CD4-positive, CD25-positive, alpha-beta regulatory T cell (primary cell): ENCODE results near the gene PPP4R4. TPM values are rescaled to one million over a fixed set of nuclear protein-coding genes. Genes with fewer than 3 reads are reported as not detected.

Source experiments
- ATAC-seq, 2 donors: fragments of 150-1000 bp; cut with Tn5 transposase; one replicate each; pipeline ENCODE4 v1.10.0; 2021; ENCODE audit warnings: low read depth in 2 of 2, moderate number of reproducible peaks in 2 of 2, moderate library complexity in 1 of 2
- DNase-seq, 3 donors: peaks; one replicate each; pipeline versions ENCODE4 v3.0.0 to v3.0.0-alpha.2; 2012 to 2022; ENCODE audit warnings: mixed read lengths in 1 of 3
- H3K27ac ChIP-seq: one replicate; pipeline ENCODE4 v1.7.0; 2013; ENCODE audit warnings: mild to moderate bottlenecking, low read length; ENCODE audit not compliant: insufficient read depth, poor library complexity, severe bottlenecking
- H3K27me3 ChIP-seq: one replicate; pipeline ENCODE4 v1.7.0; 2013; ENCODE audit warnings: low read length; ENCODE audit not compliant: control insufficient read depth, insufficient read depth
- H3K36me3 ChIP-seq: one replicate; pipeline ENCODE4 v1.7.0; 2013; ENCODE audit warnings: mild to moderate bottlenecking, low read length, moderate library complexity; ENCODE audit not compliant: control insufficient read depth, insufficient read depth
- H3K4me1 ChIP-seq: 2 replicates; pipeline ENCODE4 v1.7.0; 2013; ENCODE audit warnings: mild to moderate bottlenecking, low read length; ENCODE audit not compliant: insufficient read depth, control insufficient read depth, poor library complexity, severe bottlenecking
- H3K4me3 ChIP-seq: one replicate; pipeline ENCODE4 v1.7.0; 2013; ENCODE audit warnings: low read depth, mild to moderate bottlenecking, low read length, moderate library complexity
- H3K9me3 ChIP-seq, 2 experiments: 1 replicate in 1 of 2; 2 replicates in 1 of 2; pipeline ENCODE4 v1.7.0; 2013; ENCODE audit warnings: low read length in 2 of 2, mild to moderate bottlenecking in 1 of 2, moderate library complexity in 1 of 2; ENCODE audit not compliant: control insufficient read depth in 2 of 2
- H3K27ac Mint-ChIP-seq, 3 donors: one replicate each; pipeline ENCODE4 v1.8.0; 2020 to 2022; ENCODE audit warnings: mild to moderate bottlenecking in 3 of 3, mixed read lengths in 3 of 3, moderate library complexity in 2 of 3
- H3K27me3 Mint-ChIP-seq: one replicate; pipeline ENCODE4 v1.8.0; 2022; ENCODE audit warnings: mild to moderate bottlenecking, mixed read lengths
- H3K36me3 Mint-ChIP-seq: one replicate; pipeline ENCODE4 v1.8.0; 2020; ENCODE audit warnings: mixed read lengths
- H3K4me1 Mint-ChIP-seq, 4 donors: one replicate each; pipeline ENCODE4 v1.8.0; 2020 to 2022; ENCODE audit warnings: mixed read lengths in 4 of 4, mild to moderate bottlenecking in 1 of 4
- H3K4me3 Mint-ChIP-seq, 4 donors: one replicate each; pipeline ENCODE4 v1.8.0; 2020 to 2022; ENCODE audit warnings: mild to moderate bottlenecking in 4 of 4, mixed read lengths in 4 of 4, moderate library complexity in 3 of 4
- H3K9me3 Mint-ChIP-seq, 7 donors: one replicate each; pipeline ENCODE4 v1.8.0; 2020 to 2022; ENCODE audit warnings: mixed read lengths in 7 of 7, mild to moderate bottlenecking in 3 of 7, moderate library complexity in 2 of 7
- polyA plus RNA-seq, 4 donors: library from polyadenylated mRNA; unstranded; fragments of 300-500 nt; fragmentation: Illumina TruSeq; gene quantifications; one replicate each; pipeline ENCODE4 v1.2.3, GENCODE V29; 2021
- total RNA-seq: library from RNA; stranded (reverse); gene quantifications from one replicate; pipeline ENCODE4 v1.2.3, GENCODE V29; 2022

The PPP4R4 gene
- total and polyA plus RNA-seq, 5 donors from 2014 or later = 0.15 to 0.69 (median 0.37) TPM; not detected in 2

DNA sequence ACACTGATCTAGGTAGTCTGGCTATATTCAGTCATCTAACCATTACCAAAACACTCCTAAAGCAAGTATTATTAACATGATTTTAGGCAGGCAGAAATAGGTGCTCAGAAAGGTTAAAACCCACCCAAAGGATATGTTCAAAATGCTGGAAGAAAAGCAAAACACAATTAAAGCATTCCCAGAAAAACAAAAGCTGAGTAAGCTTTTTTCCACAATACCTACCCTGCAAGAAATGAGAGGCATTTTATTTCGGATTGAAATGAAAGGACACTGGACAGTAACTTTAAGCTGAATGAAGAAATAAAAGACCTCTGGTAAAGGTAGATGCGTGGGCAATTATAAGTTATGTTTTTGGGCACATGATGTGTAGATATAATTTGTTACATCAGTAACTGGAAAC lies 140.8 kb downstream of the PPP4R4 start:
- peaks cover 6% of the 10 kb centered on the region for H3K27me3 Mint-ChIP-seq
- DNase-seq (no peak), ATAC-seq (no peak)

DNA sequence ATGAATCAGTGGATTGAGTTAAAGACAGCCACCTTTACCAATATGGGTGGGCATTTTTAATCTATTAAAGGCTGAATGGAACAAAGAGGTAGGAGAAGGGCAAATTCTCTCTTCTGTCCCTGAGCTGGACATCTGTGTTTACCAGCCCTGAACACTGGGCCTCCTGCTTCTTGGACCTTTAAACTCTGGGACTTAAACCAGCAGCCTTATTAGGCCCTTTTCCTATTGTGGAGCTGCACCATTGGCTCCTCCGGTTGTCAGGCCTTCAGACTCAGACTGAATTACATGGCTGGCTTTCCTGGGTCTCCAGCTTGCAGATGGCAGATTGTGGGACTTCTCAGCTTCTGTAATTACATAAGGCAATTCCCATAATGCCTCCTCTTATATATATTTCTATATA lies 142.6 kb downstream of the PPP4R4 start:
- Mint-ChIP-seq H3K27ac (no peak overlapping the region), H3K4me3 (no peak overlapping the region), H3K4me1 (no peaks in the 10 kb centered on the region), H3K9me3 (peaks cover 0 to 4% (median 0%) of the 10 kb centered on the region in 7 donors), H3K27me3 (peaks cover 6% of the 10 kb centered on the region), H3K36me3 (no peaks in the 10 kb centered on the region)
- no peak overlapping the region for H3K4me3 ChIP-seq
- H3K9me3 ChIP-seq = no peaks in the 10 kb centered on the region
- DNase-seq (no peak), ATAC-seq (no peak)
- no peaks in the 10 kb centered on the region for H3K36me3 ChIP-seq
- H3K27ac ChIP-seq = no peak overlapping the region
- H3K4me1 ChIP-seq = no peaks in the 10 kb centered on the region
- H3K27me3 ChIP-seq = no peaks in the 10 kb centered on the region

More for the DNA sequence above, 140.8 kb downstream of the PPP4R4 start:
- no peak overlapping the region for H3K4me3 ChIP-seq
- Mint-ChIP-seq H3K36me3 (no peaks in the 10 kb centered on the region), H3K4me3 (no peak overlapping the region), H3K9me3 (peaks cover 0 to 4% (median 1%) of the 10 kb centered on the region in 7 donors), H3K4me1 (no peaks in the 10 kb centered on the region), H3K27ac (no peak overlapping the region)
- H3K27ac ChIP-seq = no peak overlapping the region
- no peaks in the 10 kb centered on the region for H3K27me3 ChIP-seq
- no peaks in the 10 kb centered on the region for H3K36me3 ChIP-seq
- no peaks in the 10 kb centered on the region for H3K4me1 ChIP-seq
- no peaks in the 10 kb centered on the region for H3K9me3 ChIP-seq

DNA sequence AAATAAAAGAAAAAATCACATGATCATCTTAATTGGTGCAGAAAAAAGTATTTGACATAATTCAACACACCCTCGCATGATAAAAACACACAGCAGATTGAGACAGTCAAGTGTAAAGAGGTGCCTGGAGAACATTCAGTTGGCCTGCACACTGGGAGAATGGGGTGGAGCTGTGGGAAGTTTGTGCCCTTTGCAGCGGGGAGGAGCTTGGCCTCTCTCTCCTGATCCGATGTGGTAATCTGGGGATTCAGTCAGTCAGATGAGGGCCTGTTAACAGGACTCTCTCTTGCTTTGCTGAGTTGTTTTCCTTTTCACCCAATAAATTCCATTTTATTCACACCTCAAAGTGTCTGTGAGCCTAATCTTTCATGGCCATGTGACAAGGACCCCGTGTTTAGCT lies 143.1 kb downstream of the PPP4R4 start:
- Histone ChIP-seq H3K36me3 (no peaks in the 10 kb centered on the region), H3K4me3 (no peak overlapping the region), H3K4me1 (no peaks in the 10 kb centered on the region), H3K27ac (no peak overlapping the region), H3K27me3 (no peaks in the 10 kb centered on the region), H3K9me3 (no peaks in the 10 kb centered on the region)
- Mint-ChIP-seq H3K4me1 (no peaks in the 10 kb centered on the region), H3K27ac (no peak overlapping the region), H3K36me3 (no peaks in the 10 kb centered on the region), H3K9me3 (peaks cover 0 to 4% (median 0%) of the 10 kb centered on the region in 7 donors), H3K4me3 (no peak overlapping the region), H3K27me3 (peaks cover 6% of the 10 kb centered on the region)
- no peak for ATAC-seq
- DNase-seq = no peak

DNA sequence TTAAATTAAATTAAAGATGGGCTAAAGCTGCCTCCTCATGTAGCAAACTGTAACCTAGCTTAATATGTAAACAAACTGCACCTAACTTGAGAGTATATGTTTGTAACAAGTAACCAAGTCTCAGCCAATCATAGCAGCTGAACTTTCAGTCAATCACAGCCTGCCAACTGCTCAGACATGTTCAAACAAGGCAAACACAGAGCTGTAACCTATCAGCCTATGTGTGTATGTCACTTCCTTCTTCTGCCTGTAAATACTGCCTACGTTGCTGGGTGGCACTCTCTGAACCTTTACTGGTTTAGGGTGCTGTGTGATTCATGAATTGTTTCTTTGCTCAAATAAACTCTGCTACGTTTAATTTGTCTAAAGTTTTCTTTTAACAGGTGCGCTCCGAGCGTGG lies 146.1 kb downstream of the PPP4R4 start:
- H3K36me3 ChIP-seq = no peaks in the 10 kb centered on the region
- H3K36me3 Mint-ChIP-seq = no peaks in the 10 kb centered on the region
- H3K4me1 ChIP-seq = no peaks in the 10 kb centered on the region
- no peak for ATAC-seq
- no peaks in the 10 kb centered on the region for H3K4me1 Mint-ChIP-seq
- H3K4me3 Mint-ChIP-seq = no peak overlapping the region
- no peak overlapping the region for H3K27ac ChIP-seq
- peaks cover 0 to 4% (median 0%) of the 10 kb centered on the region in 7 donors for H3K9me3 Mint-ChIP-seq
- peak in 1 of 3 donors; percentile 2 for DNase-seq
- H3K4me3 ChIP-seq = no peak overlapping the region
- no peaks in the 10 kb centered on the region for H3K27me3 Mint-ChIP-seq
- no peaks in the 10 kb centered on the region for H3K27me3 ChIP-seq
- no peaks in the 10 kb centered on the region for H3K9me3 ChIP-seq
- H3K27ac Mint-ChIP-seq = no peak overlapping the region

DNA sequence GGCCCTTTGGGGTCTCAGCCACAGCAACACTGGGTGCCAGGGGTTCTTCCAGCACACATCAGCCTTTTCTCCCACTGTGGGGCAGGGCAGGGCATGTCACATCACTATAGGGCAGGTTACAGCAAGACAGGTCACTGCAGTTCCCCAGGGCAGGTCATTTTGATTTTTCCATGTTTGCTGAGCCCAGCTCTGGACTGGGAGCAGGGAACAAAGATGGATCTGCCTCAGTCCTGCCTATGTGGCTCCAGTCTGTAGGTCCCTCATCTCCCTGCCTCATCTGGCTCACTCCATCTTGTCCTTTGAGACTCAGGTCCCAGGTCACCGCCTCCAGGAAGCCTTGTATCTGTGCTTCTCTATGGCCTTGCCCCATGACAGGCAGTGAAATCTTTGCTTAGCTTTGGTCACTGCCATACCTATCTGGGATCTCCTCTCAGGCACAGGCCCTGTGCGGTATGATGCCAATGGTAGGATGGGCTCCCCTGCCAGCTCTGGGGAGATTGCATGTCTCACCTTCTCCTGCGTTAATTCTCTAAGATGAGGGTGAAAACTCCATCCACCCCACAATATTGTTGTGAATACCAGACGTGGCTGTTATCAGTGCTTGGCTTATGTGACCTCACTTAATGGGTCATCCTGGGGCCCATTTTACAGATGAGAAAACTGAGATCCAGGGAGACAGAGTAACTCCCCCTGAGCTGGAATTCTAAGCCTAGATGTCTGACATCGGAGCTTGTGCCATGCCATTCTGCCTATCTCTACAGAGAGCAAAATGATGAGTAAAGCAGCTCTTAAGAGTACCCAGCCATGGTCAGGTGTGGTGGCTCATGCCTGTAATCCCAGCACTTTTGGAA lies 147.5 kb downstream of the PPP4R4 start:
- Mint-ChIP-seq H3K4me1 (no peaks in the 10 kb centered on the region), H3K27ac (peak overlapping the region in 1 of 3 donors; percentile 31), H3K27me3 (no peaks in the 10 kb centered on the region), H3K9me3 (peaks cover 0 to 2% (median 0%) of the 10 kb centered on the region in 7 donors), H3K36me3 (no peaks in the 10 kb centered on the region), H3K4me3 (no peak overlapping the region)
- Histone ChIP-seq H3K9me3 (no peaks in the 10 kb centered on the region), H3K36me3 (no peaks in the 10 kb centered on the region), H3K27ac (no peak overlapping the region), H3K27me3 (no peaks in the 10 kb centered on the region), H3K4me1 (no peaks in the 10 kb centered on the region), H3K4me3 (no peak overlapping the region)
- ATAC-seq = no peak
- no peak for DNase-seq

DNA sequence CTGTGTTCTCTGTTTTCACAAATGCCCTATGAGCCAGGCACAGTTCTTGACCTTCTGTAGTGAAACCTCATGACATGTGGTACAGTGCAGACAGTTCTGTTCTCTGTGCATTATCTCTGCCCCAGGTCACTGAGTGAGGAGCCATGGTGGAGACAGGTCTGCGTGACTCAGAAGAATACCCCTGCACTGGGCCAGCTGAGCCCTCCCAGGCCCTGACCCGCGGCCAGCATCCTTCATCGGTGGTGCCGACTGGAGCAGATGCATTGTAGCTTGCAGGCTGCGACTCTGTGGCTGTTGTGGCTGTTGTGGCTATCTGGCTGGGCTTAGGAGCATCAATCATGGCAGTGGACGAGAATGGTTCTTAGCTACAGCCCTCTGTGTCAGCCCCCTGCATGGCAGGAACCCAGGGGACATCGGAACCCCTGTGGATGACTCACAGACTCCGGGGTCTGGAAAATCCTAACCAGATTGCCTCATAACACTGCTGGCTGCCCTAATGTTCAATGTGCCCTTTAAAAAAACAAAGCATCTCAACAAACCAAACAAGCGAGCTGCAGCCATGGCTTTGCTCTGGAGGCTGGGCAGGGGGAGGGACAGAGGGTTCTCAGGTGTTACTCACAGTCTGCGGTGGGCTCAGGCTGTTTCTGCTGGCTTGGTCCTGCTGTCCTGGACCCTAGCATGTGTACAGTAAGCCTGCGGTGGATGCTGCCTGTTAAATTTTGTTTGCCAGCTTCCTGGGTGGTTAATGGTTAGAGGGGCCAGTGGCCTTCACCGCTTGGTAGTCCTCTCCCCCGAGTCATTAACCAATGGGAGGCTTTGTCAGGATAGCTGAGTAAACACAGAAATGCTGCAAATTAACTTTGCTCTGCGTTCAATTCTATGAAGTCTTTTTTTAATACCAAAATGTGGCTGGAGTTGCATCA lies 148.8 kb downstream of the PPP4R4 start, which contains the start of gene SERPINA6:
Gene SERPINA6, minus strand, starts transcription at position 689 of the 923 bp plus-strand sequence. CDS start 8,688 bp downstream, outside the sequence.
- no peak within 1 kb of the TSS for H3K27ac ChIP-seq
- H3K9me3 Mint-ChIP-seq = peaks cover 0 to 3% (median 0%) of the 10 kb centered on the region in 7 donors
- H3K27me3 ChIP-seq = no peaks in the 10 kb centered on the region
- H3K4me3 ChIP-seq = no peak within 1 kb of the TSS
- H3K4me3 Mint-ChIP-seq = no peak within 1 kb of the TSS
- no peaks in the 10 kb centered on the region for H3K36me3 Mint-ChIP-seq
- ATAC-seq (no peak), DNase-seq (no peak)
- H3K27ac Mint-ChIP-seq = no peak within 1 kb of the TSS
- H3K4me1 Mint-ChIP-seq = no peaks in the 10 kb centered on the region
- H3K36me3 ChIP-seq = no peaks in the 10 kb centered on the region
- H3K27me3 Mint-ChIP-seq = no peaks in the 10 kb centered on the region
- H3K9me3 ChIP-seq = no peaks in the 10 kb centered on the region
- H3K4me1 ChIP-seq = no peaks in the 10 kb centered on the region

DNA sequence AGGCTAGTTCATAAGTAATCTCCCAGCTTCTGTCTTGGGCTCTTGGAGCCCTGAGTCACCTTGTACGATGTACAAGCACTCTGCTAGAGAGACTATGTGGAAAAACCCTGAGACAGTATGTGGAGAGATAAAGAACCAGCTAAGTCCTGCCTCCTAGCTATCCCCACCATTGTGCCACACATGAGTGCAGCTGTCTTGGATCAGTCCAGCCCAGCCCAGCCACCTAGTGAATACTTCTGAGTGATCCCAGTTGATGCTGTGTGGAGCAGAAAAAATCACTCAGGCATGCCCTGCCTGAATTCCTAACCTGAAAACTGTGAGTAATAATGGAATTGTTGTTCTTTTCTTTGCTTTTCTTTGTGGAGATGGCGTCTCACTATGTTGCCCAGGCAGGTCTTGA lies 154.1 kb downstream of the PPP4R4 start:
- no peaks in the 10 kb centered on the region for H3K27me3 Mint-ChIP-seq
- H3K36me3 ChIP-seq = no peaks in the 10 kb centered on the region
- ATAC-seq (no peak), DNase-seq (no peak)
- H3K4me1 ChIP-seq = no peaks in the 10 kb centered on the region
- H3K4me1 Mint-ChIP-seq = no peaks in the 10 kb centered on the region
- H3K27me3 ChIP-seq = no peaks in the 10 kb centered on the region
- no peaks in the 10 kb centered on the region for H3K36me3 Mint-ChIP-seq
- no peak overlapping the region for H3K27ac Mint-ChIP-seq
- no peak overlapping the region for H3K4me3 Mint-ChIP-seq
- H3K27ac ChIP-seq = no peak overlapping the region
- no peaks in the 10 kb centered on the region for H3K9me3 ChIP-seq
- H3K4me3 ChIP-seq = no peak overlapping the region
- H3K9me3 Mint-ChIP-seq = peaks cover 0 to 2% (median 0%) of the 10 kb centered on the region in 7 donors
